ENCODE results near the gene TLCD3A. TPM values are rescaled to one million over a fixed set of nuclear protein-coding genes. Genes with fewer than 3 reads are reported as not detected.
"Not testable (repeated sequence)": the region's sequence is repeated elsewhere in the genome, so short reads cannot be mapped to it uniquely, and the experiment has no call there.

Gene TLCD3A
- 2.0 TPM for total RNA-seq
- long read RNA-seq, partial matches to known transcripts, result 0 of 5 reads
- long read RNA-seq, other reads (novel, unspliced or antisense), result 2 of 5 reads

DNA sequence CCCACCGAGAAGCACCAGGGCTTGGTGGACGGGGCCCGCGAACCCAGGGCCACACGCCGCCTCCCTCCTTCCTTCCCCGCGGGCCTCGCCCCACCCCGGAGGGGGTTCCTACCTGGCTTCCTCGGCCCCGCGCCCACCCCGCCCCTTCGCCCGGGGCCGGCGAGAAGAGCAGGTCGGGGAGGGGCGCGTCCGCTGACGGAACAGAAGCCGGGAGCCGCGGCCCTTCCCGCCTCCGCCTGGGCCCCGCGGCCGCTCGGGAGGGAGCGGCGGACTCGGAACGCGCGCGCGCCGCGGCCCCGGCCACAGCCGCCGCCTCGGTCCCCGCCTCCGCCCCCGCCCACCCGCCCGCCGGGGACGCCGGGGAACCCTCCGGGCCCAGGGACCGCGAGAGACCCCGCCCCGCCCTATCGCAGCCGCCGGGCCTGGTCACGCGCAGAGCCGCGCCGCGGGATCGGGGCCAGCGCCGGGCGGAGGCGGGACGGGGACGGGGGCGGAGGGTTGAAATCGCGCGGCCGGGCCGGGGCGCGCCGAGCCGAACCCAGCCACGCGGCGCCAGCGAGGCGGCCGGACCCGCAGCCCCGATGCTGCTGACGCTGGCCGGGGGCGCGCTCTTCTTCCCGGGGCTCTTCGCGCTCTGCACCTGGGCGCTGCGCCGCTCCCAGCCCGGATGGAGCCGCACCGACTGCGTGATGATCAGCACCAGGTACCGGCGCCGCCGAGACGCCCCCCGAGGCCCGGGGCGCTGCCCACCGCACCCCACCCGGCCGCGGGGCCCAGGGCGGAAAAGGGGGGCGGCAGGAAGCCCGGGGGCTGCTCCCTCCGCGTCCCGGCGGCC, at the start of gene TLCD3A:
Gene TLCD3A, plus strand, starts transcription at position 530 of the 835 bp plus-strand sequence. Its CDS starts 52 bp downstream, at position 582.
- ATAC-seq (ENCODE audit: poor library complexity) (peak; percentile 86), DNase-seq (peak; percentile 85)
- intact Hi-C loops (cut with DNase I), result no loop called here

- DNase-seq (no peak), ATAC-seq (ENCODE audit: poor library complexity) (no peak)
- intact Hi-C loops (cut with DNase I), result loop anchor here (10.0 kb wide), 1 partner anchor 128 kb away; no protein-coding TSS in a partner anchor
Observed at GRCh38 chr17:683040-683439, 49.4 kb upstream of the TLCD3A start.

DNA sequence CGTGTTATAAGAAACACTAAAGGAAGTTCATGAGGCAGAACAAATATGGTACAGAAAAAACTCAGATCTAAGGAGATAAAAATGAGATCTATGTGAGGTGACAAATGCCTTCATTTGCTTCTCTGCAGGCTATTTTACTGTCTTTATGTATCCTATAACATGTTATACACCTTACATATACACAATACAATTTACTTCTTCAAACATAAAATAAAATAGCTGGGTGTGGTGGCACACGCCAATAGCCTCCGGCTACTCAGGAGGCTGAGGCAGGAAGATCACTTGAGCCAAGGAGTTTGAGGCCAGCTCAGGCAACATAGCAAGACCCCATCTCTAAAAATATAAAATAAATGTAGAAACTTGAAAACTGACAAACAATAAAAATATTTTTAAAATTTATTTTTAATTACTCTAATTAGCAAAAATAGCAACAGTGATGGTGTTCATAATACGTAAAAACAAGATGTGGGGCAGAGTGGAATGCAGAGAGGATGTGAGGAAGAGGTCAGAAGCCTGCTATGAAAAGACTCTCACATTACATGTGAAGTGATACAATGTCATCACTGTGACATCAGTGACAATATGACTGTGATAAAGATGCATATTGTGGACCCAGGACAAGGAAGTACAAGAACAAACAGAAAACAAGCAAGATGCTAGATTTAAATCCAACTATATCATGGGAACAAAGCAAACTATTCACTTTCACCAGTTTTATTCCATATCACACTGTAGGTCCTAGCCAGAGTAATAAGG, 48.7 kb upstream of the TLCD3A start:
- DNase-seq (no peak), ATAC-seq (ENCODE audit: poor library complexity) (no peak)
- intact Hi-C loops (cut with DNase I), result loop anchor here (10.0 kb wide), 1 partner anchor 129 kb away; no protein-coding TSS in a partner anchor

DNA sequence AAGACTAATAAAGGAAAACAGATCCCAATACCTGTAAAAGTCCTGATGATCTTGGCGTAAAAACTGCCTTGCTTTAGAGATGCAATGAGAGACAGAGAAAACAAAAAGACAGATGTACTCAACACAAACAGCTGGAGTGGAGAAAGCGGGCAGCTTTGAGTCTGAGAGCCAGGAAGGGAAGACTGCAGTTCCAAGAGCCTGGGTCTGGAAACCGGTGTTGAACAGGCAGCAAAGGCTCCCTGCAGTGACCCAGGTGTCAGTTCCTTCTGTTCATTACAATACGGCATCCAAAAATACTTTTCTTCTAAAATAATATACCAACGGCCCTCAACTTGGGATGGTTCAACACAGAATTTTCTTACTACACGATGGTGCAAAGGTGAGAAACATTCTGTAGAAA, 47.4 kb upstream of the TLCD3A start:
- DNase-seq (no peak), ATAC-seq (ENCODE audit: poor library complexity) (no peak)
- intact Hi-C loops (cut with DNase I), result loop anchor here (10.0 kb wide), 1 partner anchor 130 kb away; no protein-coding TSS in a partner anchor

DNA sequence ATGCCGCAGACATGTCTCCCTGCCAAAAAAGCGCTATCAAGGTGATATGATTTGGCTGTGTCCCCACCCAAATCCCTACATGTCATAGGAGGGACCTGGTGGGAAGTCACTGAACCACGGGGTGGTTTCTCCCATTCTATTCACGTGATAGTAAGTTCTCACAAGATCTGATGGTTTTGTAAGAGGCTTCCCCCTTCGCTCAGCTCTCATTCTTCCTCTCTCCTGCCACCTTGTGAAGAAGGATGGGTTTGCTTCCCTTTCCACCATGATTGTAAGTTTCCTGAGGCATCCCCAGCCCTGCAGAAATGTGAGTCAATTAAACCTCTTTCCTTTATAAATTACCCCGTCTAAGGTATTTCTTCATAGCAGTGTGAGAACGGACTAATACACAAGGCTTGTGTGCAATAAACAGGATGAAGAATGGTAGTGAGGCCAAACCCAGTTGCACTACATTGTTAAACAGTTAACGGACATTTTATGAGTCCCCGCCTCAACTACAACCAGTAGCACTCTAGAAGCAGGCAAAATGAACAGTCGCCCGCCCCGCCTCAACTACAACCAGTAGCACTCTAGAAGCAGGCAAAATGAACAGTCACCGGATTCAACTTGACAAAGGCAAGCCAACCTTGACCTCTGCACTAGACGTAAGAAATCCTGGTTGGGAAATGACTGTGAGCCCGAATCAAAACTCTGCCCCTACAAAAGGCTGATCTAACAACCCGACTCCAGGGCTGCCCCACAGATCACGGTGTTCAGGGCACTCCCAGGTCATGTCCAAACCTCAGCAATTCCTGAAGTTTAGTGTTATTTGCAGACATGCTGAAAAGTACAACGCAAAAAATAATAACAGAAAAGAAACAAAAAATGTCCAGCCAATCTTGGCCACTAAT, 44.1 kb upstream of the TLCD3A start:
- intact Hi-C loops (cut with DNase I), result loop anchor here (10.0 kb wide), 1 partner anchor 134 kb away; no protein-coding TSS in a partner anchor
- no peak for DNase-seq
- ATAC-seq (ENCODE audit: poor library complexity), result no peak

- intact Hi-C loops (cut with DNase I), result loop anchor here (10.0 kb wide), 1 partner anchor 135 kb away; no protein-coding TSS in a partner anchor
- no peak for DNase-seq
Observed at GRCh38 chr17:689556-690275, 42.7 kb upstream of the TLCD3A start.

DNA sequence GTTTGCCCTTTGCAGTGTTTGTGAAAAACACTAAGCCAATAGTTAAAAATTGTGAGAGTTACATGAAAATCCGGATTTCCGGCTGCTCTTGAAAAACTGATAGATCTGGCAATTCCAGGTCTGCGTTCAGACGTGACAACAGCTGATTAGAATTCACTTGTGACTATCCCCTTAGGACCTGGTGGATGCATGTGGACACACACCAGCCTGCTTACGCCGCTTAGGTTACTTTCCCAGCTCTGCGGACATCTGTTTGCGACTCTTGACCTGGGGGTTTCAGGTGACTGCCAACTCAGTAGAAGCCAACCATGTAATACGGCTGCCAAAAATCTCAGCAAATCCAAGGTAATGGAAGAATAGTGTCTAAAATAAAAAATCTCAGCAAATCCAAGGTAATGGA, 42.0 kb upstream of the TLCD3A start:
- intact Hi-C loops (cut with DNase I), result no loop called here
- ATAC-seq (ENCODE audit: poor library complexity) (no peak), DNase-seq (no peak)

More at GRCh38 chr17:689556-690275, 42.7 kb upstream of the TLCD3A start:
- ATAC-seq (ENCODE audit: poor library complexity), result no peak

- intact Hi-C loops (cut with DNase I), result no loop called here
- DNase-seq (no peak), ATAC-seq (ENCODE audit: poor library complexity) (no peak)
Observed at GRCh38 chr17:691423-691822, 41.0 kb upstream of the TLCD3A start.

GRCh38 chr17:692116-692515, 40.3 kb upstream of the TLCD3A start:
- ATAC-seq (ENCODE audit: poor library complexity), result no peak
- intact Hi-C loops (cut with DNase I), result no loop called here
- no peak for DNase-seq

DNA sequence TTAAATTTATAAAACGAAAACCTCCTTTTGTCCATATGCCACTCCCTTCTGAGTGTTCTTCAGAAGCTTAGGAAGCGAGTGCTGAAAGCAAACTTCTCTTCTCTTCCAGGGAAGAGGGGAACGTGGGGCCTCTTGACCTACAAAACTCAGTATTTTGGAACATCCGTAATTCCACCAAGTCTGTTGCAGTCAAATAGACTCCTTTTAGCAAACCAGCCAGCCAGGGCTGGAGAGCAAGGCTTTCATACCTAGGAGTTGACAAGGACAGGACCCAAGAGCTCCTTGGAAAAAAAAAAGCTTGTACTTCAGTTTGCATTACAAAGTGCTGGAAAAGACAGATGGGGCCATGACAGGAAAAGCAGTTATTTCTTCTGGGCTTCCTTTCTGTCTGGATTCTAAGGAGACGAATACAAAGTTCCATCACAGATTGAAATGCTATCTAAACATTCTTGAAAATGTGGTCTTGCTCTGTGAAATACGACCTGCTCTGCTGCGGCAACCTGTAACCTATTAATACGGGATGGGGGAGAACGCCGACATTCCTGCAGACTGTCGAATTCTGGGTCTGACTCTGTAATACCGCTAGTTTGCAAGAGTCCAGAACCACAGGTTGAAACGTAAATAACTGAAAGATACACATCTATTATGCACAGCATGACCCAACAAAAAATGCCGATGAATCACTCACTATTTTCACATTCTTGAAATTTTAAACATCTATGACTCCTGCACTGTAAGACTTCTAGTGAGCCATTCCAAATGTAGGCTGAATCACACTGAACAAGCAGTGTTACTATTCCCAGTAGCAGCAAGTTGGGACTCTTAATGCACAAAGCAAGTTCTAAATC, 38.4 kb upstream of the TLCD3A start:
- ATAC-seq (ENCODE audit: poor library complexity) (no peak), DNase-seq (no peak)

DNA sequence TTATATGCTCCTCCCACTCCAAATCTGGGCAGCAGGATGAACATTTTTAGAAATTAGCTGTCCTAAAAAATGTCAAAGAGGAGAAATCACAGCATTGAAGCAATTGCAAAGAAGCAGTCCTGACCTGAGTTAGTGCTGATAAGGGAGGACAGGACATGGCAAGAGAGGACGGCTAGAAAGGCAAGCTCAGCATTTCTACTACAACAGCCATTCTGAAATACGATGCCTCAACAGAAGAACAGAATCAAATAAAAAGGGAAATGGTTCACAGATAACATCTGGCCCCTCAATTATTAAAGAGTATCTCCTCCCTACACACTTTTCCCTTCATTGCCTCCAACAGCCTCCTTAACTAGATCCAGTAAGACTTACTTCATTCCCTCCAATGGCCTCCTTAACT, 36.0 kb upstream of the TLCD3A start:
- DNase-seq, result no peak
- intact Hi-C loops (cut with DNase I), result no loop called here
- ATAC-seq (ENCODE audit: poor library complexity), result no peak

More for the DNA sequence above, 38.4 kb upstream of the TLCD3A start:
- intact Hi-C loops (cut with DNase I), result no loop called here

GRCh38 chr17:697682-698081, 34.7 kb upstream of the TLCD3A start:
- ATAC-seq (ENCODE audit: poor library complexity), result no peak
- intact Hi-C loops (cut with DNase I), result no loop called here
- no peak for DNase-seq

DNA sequence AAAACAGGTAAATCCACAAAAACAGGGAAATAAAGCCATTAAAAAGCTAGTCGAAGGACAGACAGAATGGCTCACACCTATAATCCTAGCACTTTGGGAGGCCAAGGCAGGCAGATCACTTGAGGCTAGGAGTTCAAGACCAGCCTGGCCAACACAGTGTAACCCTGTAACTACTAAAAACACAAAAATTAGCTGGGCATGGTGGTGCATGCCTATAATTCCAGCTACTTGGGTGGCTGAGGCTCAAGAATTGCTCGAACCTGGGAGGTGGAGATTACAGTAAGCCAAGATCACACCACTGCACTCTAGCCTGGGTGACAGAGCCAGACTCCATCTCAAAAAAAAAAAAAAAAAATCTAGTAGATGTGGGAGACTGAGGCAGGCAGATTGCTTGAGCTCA, 34.3 kb upstream of the TLCD3A start:
- ATAC-seq (ENCODE audit: poor library complexity); intact Hi-C loops (cut with DNase I); DNase-seq: not testable (repeated sequence)

DNA sequence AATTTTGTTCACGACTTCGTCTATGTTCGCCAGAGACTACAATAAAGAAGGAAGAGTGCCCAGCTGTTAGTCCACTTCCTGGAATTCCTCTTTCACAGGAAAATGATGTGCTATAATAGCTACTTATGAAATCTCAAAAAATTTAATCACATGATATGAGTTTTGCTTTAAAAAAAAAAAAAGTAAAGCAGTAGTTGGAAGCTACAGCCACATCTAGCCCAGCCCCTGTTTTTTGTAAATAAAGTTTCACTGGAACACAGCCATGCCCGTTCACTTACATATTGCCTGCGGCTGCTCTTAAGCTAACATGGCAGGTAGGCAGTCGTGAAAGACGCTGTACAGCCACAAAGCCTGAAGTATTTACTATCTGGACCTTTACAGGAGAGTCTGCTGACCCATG, 33.1 kb upstream of the TLCD3A start:
- ATAC-seq (ENCODE audit: poor library complexity) (no peak), DNase-seq (no peak)
- intact Hi-C loops (cut with DNase I), result no loop called here

DNA sequence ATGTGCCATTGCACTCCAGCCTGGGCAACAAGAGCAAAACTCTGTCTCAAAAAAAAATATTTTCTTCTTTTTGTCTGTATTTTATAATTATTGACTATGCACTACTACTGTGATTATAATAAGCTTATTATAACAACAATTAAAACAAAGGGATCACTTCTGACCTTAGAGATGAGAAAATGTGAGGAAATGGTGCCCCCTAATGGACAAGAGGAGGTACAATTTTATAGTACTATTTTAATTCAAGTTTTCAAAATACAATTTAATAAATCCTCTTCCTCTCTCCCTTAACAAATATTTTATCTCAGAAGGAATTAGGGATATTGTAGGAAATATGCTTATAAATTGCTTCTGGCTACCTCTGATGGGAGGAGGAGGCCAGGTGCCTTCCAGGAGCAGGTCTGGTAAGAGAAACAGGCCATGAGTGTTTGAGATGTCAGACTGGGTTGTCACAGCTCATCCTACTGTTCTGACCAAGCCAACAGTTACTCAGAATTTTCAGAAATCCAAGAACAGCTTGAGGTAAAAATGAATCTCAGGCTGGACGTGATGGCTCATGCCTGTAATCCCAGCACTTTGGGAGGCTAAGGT, 31.8 kb upstream of the TLCD3A start:
- ATAC-seq (ENCODE audit: poor library complexity) (no peak), DNase-seq (no peak)
- intact Hi-C loops (cut with DNase I), result loop anchor here (5.0 kb wide), 1 partner anchor 288 kb away; a partner anchor contains a TSS

DNA sequence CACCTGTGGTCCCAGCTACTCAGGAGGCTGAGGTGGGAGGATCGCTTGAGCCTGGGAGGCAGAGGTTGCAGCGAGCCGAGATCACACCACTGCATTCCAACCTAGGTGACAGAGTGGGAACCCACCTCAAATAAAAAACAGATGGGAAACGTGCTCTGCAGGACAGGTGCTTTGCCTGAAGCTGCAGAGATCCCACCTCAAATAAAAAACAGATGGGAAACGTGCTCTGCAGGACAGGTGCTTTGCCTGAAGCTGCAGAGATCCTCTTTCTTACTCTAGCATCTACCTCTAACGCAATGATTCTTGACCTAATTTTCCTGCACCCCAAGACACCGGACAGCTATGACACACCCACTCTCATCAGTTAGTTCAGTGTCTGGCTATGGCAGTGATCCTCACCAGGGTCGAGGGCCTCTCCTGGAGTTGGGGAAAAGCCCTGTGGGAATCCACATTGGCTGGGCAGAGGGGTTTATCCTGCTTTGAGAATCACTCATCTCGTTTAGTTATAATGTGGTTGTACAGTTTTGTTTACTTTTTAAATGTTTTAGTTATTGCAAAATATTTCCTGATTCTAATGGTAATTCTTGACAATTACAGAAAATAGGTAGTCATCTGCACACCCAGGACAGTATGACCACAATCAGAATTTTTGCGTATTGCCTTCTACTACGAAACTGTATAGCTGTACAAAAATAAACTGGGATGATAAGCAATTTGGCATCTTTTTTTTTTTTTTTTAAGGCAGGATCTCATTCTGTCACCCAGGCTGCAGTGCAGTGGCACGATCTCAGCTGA, 29.1 kb upstream of the TLCD3A start:
- no peak for DNase-seq
- intact Hi-C loops (cut with DNase I), result loop anchor here (5.0 kb wide), 1 partner anchor 291 kb away; a partner anchor contains a TSS
- no peak for ATAC-seq (ENCODE audit: poor library complexity)

Data from Right ventricle myocardium superior (tissue), 1 donor.